Muscle of leg (tissue), 11 donors: ENCODE data around the gene PTPRG. TPM values are rescaled to one million over a fixed set of nuclear protein-coding genes. Genes with fewer than 3 reads are reported as not detected.

Experiments used
- DNase-seq: peaks from one replicate; pipeline ENCODE4 v3.0.0; 2013
- H3K27ac ChIP-seq: one replicate; pipeline ENCODE4 v1.5.1; 2013; ENCODE audit warnings: mild to moderate bottlenecking, low read length, control low read depth
- H3K27me3 ChIP-seq: one replicate; pipeline ENCODE4 v1.6.1; 2013; ENCODE audit warnings: low read length; ENCODE audit not compliant: control insufficient read depth, insufficient read depth
- H3K36me3 ChIP-seq: one replicate; pipeline ENCODE4 v1.6.1; 2013; ENCODE audit warnings: low read length; ENCODE audit not compliant: control insufficient read depth, insufficient read depth
- H3K4me1 ChIP-seq: one replicate; pipeline ENCODE4 v1.6.1; 2013; ENCODE audit warnings: low read length; ENCODE audit not compliant: control insufficient read depth, insufficient read depth
- H3K4me3 ChIP-seq: one replicate; pipeline ENCODE4 v1.5.1; 2013; ENCODE audit warnings: low read length, control low read depth
- H3K9me3 ChIP-seq: replicated peaks from 2 replicates; pipeline ENCODE4 v1.6.1; 2013; ENCODE audit warnings: low read depth, low read length; ENCODE audit not compliant: control insufficient read depth
- WGBS: methylation state at CpG from one replicate; pipeline ENCODE4 v1.1.5; 2013; ENCODE audit warnings: missing lambda C conversion rate; ENCODE audit not compliant: insufficient coverage; 5-methylcytosine and 5-hydroxymethylcytosine counted together
- polyA plus RNA-seq, 8 donors: library from polyadenylated mRNA; unstranded; fragments of 120-200 nt; gene quantifications; one replicate each; pipeline versions ENCODE4 v1.2.1 to v1.2.3, GENCODE V29; 2013; ENCODE audit warnings: inconsistent platforms in 1 of 8, low replicate concordance in 1 of 8; ENCODE audit not compliant: insufficient read length in 8 of 8, insufficient read depth in 1 of 8
- total RNA-seq: library from RNA; stranded (reverse); fragments of 120-200 nt; gene quantifications from one replicate; pipeline ENCODE4 v1.2.4, GENCODE V29; 2013

PTPRG gene
- total and polyA plus RNA-seq, 9 donors: 15.7 to 45.7 (median 30.8) TPM

GRCh38 chr3:61802772-61803171, 241.4 kb downstream of the PTPRG start:
- Histone ChIP-seq H3K4me3 (no peak overlapping the region), H3K27me3 (no peaks in the 10 kb centered on the region), H3K4me1 (peaks cover 9% of the 10 kb centered on the region), H3K27ac (no peak overlapping the region), H3K9me3 (no peaks in the 10 kb centered on the region), H3K36me3 (no peaks in the 10 kb centered on the region)
- no CpG with 5 or more reads among the region's 1 CpG for WGBS
- DNase-seq: peak; percentile 54

GRCh38 chr3:61803983-61804382, 242.6 kb downstream of the PTPRG start:
- no CpG with 5 or more reads among the region's 1 CpG for WGBS
- Histone ChIP-seq H3K27me3 (no peaks in the 10 kb centered on the region), H3K4me3 (no peak overlapping the region), H3K9me3 (no peaks in the 10 kb centered on the region), H3K36me3 (no peaks in the 10 kb centered on the region), H3K27ac (no peak overlapping the region), H3K4me1 (peaks cover 16% of the 10 kb centered on the region)
- no peak for DNase-seq

DNA sequence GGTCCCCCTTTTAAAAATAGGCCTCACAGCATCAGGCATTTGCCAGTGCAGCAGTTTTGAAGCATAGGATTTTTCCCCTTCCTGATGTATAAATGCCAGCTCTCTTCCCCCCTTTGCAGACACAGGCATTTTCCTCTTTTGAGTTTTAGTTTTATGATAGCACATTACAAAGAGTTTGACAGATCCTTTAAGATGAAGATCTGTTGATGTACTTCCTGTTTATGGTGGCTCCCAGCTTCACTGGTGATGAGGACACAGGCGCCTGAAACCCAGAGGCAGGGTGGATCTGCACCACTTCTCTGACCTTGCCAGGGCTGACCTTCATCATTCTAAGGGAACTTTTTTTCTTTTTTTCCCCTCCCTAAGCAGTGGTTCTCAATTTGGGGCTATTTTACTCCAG, 243.4 kb downstream of the PTPRG start:
- Histone ChIP-seq H3K4me1 (peaks cover 18% of the 10 kb centered on the region), H3K27ac (no peak overlapping the region)

DNA sequence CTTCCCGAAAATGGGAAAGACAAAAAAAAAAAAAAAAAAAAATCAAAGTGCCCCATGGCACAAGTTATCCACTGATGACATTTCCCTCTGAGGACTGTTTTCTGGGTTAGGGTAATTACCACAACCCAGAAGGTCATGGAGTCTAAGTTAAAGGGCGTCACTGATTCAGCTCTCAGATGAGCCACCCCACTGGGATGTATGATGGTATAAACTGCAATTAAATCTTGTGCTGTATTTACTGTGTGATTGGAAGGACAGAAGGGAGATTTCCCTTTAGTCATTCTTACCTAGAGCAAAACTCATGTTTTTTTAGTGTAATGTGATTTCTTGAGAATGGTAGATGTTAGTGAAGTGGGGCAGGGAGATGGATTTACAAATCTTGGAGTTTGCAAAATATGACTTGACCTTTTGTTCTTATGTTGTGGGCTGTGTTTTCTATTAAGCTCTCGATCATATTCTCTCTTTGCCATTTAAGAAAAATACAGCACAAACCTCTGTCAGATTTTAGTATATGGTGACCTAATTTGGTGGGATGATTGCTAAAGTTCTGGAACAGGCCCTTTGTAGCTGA, 244.2 kb downstream of the PTPRG start:
- DNase-seq: no peak
- no peaks in the 10 kb centered on the region for H3K9me3 ChIP-seq
- H3K27ac ChIP-seq: no peak overlapping the region
- H3K27me3 ChIP-seq: no peaks in the 10 kb centered on the region
- H3K4me1 ChIP-seq: peaks cover 21% of the 10 kb centered on the region
- no peak overlapping the region for H3K4me3 ChIP-seq
- WGBS: no CpG with 5 or more reads among the region's 3 CpGs
- H3K36me3 ChIP-seq: no peaks in the 10 kb centered on the region

More for the DNA sequence above, 243.4 kb downstream of the PTPRG start:
- WGBS: no CpG with 5 or more reads among the region's 1 CpG
- Histone ChIP-seq H3K9me3 (no peaks in the 10 kb centered on the region), H3K4me3 (no peak overlapping the region), H3K27me3 (no peaks in the 10 kb centered on the region), H3K36me3 (no peaks in the 10 kb centered on the region)
- no peak for DNase-seq

GRCh38 chr3:61806810-61807209, 245.4 kb downstream of the PTPRG start:
- no peak for DNase-seq
- Histone ChIP-seq H3K36me3 (no peaks in the 10 kb centered on the region), H3K27me3 (no peaks in the 10 kb centered on the region), H3K4me3 (no peak overlapping the region), H3K27ac (no peak overlapping the region), H3K9me3 (no peaks in the 10 kb centered on the region), H3K4me1 (peaks cover 18% of the 10 kb centered on the region)
- no CpG with 5 or more reads among the region's 4 CpGs for WGBS

- H3K27ac ChIP-seq: no peak overlapping the region
- no peak overlapping the region for H3K4me3 ChIP-seq
- H3K27me3 ChIP-seq: no peaks in the 10 kb centered on the region
- DNase-seq: peak; percentile 43
- WGBS: 52% methylated on average over 3 of the region's 6 CpGs
- no peaks in the 10 kb centered on the region for H3K36me3 ChIP-seq
- H3K4me1 ChIP-seq: peaks cover 15% of the 10 kb centered on the region
- no peaks in the 10 kb centered on the region for H3K9me3 ChIP-seq
Observed at GRCh38 chr3:61807865-61808276, 246.5 kb downstream of the PTPRG start.

- H3K4me3 ChIP-seq: no peak overlapping the region
- H3K27ac ChIP-seq: no peak overlapping the region
Observed at GRCh38 chr3:61808526-61808925, 247.2 kb downstream of the PTPRG start.

GRCh38 chr3:61808999-61809398, 247.6 kb downstream of the PTPRG start:
- Histone ChIP-seq H3K4me1 (peaks cover 15% of the 10 kb centered on the region), H3K4me3 (no peak overlapping the region), H3K9me3 (no peaks in the 10 kb centered on the region), H3K27me3 (no peaks in the 10 kb centered on the region), H3K27ac (no peak overlapping the region), H3K36me3 (no peaks in the 10 kb centered on the region)
- no peak for DNase-seq
- WGBS: no CpG with 5 or more reads among the region's 1 CpG

More at GRCh38 chr3:61808526-61808925, 247.2 kb downstream of the PTPRG start:
- Histone ChIP-seq H3K36me3 (no peaks in the 10 kb centered on the region), H3K9me3 (no peaks in the 10 kb centered on the region), H3K27me3 (no peaks in the 10 kb centered on the region), H3K4me1 (peaks cover 15% of the 10 kb centered on the region)
- WGBS: 26% methylated on average over 4 of the region's 5 CpGs
- peak; percentile 85 for DNase-seq

GRCh38 chr3:61809879-61810278, 248.5 kb downstream of the PTPRG start:
- H3K4me1 ChIP-seq: peaks cover 15% of the 10 kb centered on the region
- H3K27ac ChIP-seq: no peak overlapping the region
- no peaks in the 10 kb centered on the region for H3K9me3 ChIP-seq
- no peak overlapping the region for H3K4me3 ChIP-seq
- no peaks in the 10 kb centered on the region for H3K36me3 ChIP-seq
- 0% methylated on average over 1 of the region's 1 CpG for WGBS
- peak; percentile 85 for DNase-seq
- no peaks in the 10 kb centered on the region for H3K27me3 ChIP-seq

DNA sequence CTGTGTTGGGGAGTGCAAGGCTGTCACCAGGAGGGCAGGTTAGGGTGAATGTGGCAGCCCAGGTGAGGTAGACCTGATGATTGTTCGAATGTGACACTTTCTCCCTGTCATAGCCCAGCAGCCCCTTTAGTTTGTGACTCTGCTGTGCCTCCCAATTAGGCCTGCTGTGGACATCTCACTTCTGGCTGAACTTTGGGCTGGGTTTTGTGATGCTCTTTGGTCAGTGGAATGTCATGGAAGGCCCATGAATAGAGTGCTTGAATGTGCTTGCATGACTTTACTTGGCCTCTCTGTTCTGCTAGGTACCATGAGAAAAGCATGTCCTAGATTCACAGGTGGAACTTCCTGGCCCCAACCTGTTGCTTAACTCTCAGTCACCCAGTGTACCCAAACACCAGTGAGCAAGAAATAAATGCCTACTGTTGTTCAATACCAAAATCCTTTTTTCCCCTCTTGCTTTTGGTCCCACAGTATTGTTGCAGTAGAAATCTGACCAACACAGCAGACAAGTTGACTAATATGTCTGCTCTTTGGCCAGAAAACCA, 249.7 kb downstream of the PTPRG start:
- H3K4me3 ChIP-seq: no peak overlapping the region
- no peak for DNase-seq
- H3K27me3 ChIP-seq: no peaks in the 10 kb centered on the region
- H3K4me1 ChIP-seq: peaks cover 15% of the 10 kb centered on the region
- H3K36me3 ChIP-seq: no peaks in the 10 kb centered on the region
- WGBS: no CpG with 5 or more reads among the region's 1 CpG
- no peak overlapping the region for H3K27ac ChIP-seq
- H3K9me3 ChIP-seq: no peaks in the 10 kb centered on the region

GRCh38 chr3:61811652-61812051, 250.3 kb downstream of the PTPRG start:
- Histone ChIP-seq H3K4me1 (peaks cover 15% of the 10 kb centered on the region), H3K27me3 (no peaks in the 10 kb centered on the region), H3K4me3 (no peak overlapping the region), H3K27ac (no peak overlapping the region), H3K36me3 (no peaks in the 10 kb centered on the region), H3K9me3 (no peaks in the 10 kb centered on the region)
- no peak for DNase-seq
- WGBS: no CpG with 5 or more reads among the region's 3 CpGs
